WTC11 (cell line): ENCODE measurements around the gene MAGOH. TPM values are rescaled to one million over a fixed set of nuclear protein-coding genes. Genes with fewer than 3 reads are reported as not detected.

Experiments used
- ATF3 ChIP-seq: sonication (generic); formaldehyde crosslinking; conservative IDR thresholded peaks from 2 replicates; pipeline ENCODE4 v1.8.1; 2022; ENCODE audit warnings: mild to moderate bottlenecking, missing genetic modification reagents
- CBFB ChIP-seq: sonication (generic); formaldehyde crosslinking; IDR thresholded peaks from 2 replicates; pipeline ENCODE4 v1.8.1; 2022; ENCODE audit warnings: mild to moderate bottlenecking, low read depth, missing genetic modification reagents
- ELF4 ChIP-seq: sonication (generic); formaldehyde crosslinking; IDR thresholded peaks from 2 replicates; pipeline ENCODE4 v1.8.1; 2022; ENCODE audit warnings: low read depth, mild to moderate bottlenecking, moderate library complexity, missing genetic modification reagents
- ESRRA ChIP-seq: sonication (generic); formaldehyde crosslinking; IDR thresholded peaks from 2 replicates; pipeline ENCODE4 v1.8.1; 2022; ENCODE audit warnings: mild to moderate bottlenecking, missing genetic modification reagents, borderline replicate concordance
- GTF2I ChIP-seq: fragments of 250-450 bp; sonication (Bioruptor Pico); conservative IDR thresholded peaks from 2 replicates; pipeline ENCODE4 v1.4.0; 2021; ENCODE audit warnings: mild to moderate bottlenecking
- IRF2 ChIP-seq: sonication (generic); formaldehyde crosslinking; IDR thresholded peaks from 2 replicates; pipeline ENCODE4 v1.8.0; 2022; ENCODE audit warnings: low read depth, missing genetic modification reagents, borderline replicate concordance
- JUN ChIP-seq: sonication (generic); formaldehyde crosslinking; IDR thresholded peaks from 2 replicates; pipeline ENCODE4 v1.8.0; 2023; ENCODE audit warnings: mild to moderate bottlenecking, missing genetic modification reagents
- MLX ChIP-seq: sonication (generic); formaldehyde crosslinking; IDR thresholded peaks from 2 replicates; pipeline ENCODE4 v1.8.1; 2023; ENCODE audit warnings: mild to moderate bottlenecking, missing genetic modification reagents, moderate library complexity
- NFE2L1 ChIP-seq: sonication (generic); formaldehyde crosslinking; IDR thresholded peaks from 2 replicates; pipeline ENCODE4 v1.8.1; 2023; ENCODE audit warnings: missing genetic modification reagents
- OVOL2 ChIP-seq: fragments of 250-450 bp; sonication (Bioruptor Pico); IDR thresholded peaks from 2 replicates; pipeline ENCODE4 v1.9.0; 2021; ENCODE audit warnings: mild to moderate bottlenecking, borderline replicate concordance
- PRRX2 ChIP-seq: fragments of 250-450 bp; sonication (Bioruptor Pico); IDR thresholded peaks from 2 replicates; pipeline ENCODE4 v1.8.0; 2021; ENCODE audit warnings: mild to moderate bottlenecking
- RORB ChIP-seq: fragments of 250-450 bp; sonication (Bioruptor Pico); IDR thresholded peaks from 2 replicates; pipeline ENCODE4 v1.9.0; 2021; ENCODE audit warnings: mild to moderate bottlenecking
- SMAD4 ChIP-seq: sonication (generic); formaldehyde crosslinking; IDR thresholded peaks from 2 replicates; pipeline ENCODE4 v1.8.0; 2022; ENCODE audit warnings: mild to moderate bottlenecking, missing genetic modification reagents
- TCF7 ChIP-seq: sonication (generic); formaldehyde crosslinking; IDR thresholded peaks from 2 replicates; pipeline ENCODE4 v1.8.0; 2022; ENCODE audit warnings: mild to moderate bottlenecking, low read depth, missing genetic modification reagents, moderate library complexity
- TEAD1 ChIP-seq: sonication (generic); formaldehyde crosslinking; IDR thresholded peaks from 2 replicates; pipeline ENCODE4 v1.8.0; 2022; ENCODE audit warnings: mild to moderate bottlenecking, missing genetic modification reagents
- USF2 ChIP-seq: sonication (generic); formaldehyde crosslinking; IDR thresholded peaks from 2 replicates; pipeline ENCODE4 v1.8.1; 2023; ENCODE audit warnings: mild to moderate bottlenecking, missing genetic modification reagents, moderate library complexity
- ZBTB21 ChIP-seq: sonication (generic); formaldehyde crosslinking; IDR thresholded peaks from 2 replicates; pipeline ENCODE4 v1.8.1; 2023; ENCODE audit warnings: mild to moderate bottlenecking, missing genetic modification reagents, borderline replicate concordance
- ZNF219 ChIP-seq: sonication (generic); formaldehyde crosslinking; IDR thresholded peaks from 2 replicates; pipeline ENCODE4 v1.8.0; 2023; ENCODE audit warnings: missing genetic modification reagents, mild to moderate bottlenecking, borderline replicate concordance
- ZNF232 ChIP-seq: sonication (generic); formaldehyde crosslinking; IDR thresholded peaks from 2 replicates; pipeline ENCODE4 v1.8.0; 2022; ENCODE audit warnings: mild to moderate bottlenecking, missing genetic modification reagents
- ZNF423 ChIP-seq: fragments of 250-450 bp; sonication (Bioruptor Pico); IDR thresholded peaks from 2 replicates; pipeline ENCODE4 v2.1.2; 2022; ENCODE audit warnings: mild to moderate bottlenecking, moderate library complexity
- ZNF671 ChIP-seq: fragments of 250-450 bp; sonication (Bioruptor Pico); IDR thresholded peaks from 2 replicates; pipeline ENCODE4 v1.8.0; 2021; ENCODE audit warnings: mild to moderate bottlenecking
- total RNA-seq: library from RNA; stranded (reverse); gene quantifications from 3 replicates; pipeline ENCODE4 v1.2.3, GENCODE V29; 2021
- TF ChIP-seq, protein P1 (sequence below): sonication (generic); formaldehyde crosslinking; IDR thresholded peaks from 2 replicates; pipeline ENCODE4 v1.8.0; 2023; ENCODE audit warnings: mild to moderate bottlenecking, missing genetic modification reagents
- TF ChIP-seq, protein P2 (sequence below): sonication (generic); formaldehyde crosslinking; IDR thresholded peaks from 2 replicates; pipeline ENCODE4 v1.8.1; 2022; ENCODE audit warnings: missing genetic modification reagents, borderline replicate concordance
- TF ChIP-seq, protein P3 (sequence below): sonication (generic); formaldehyde crosslinking; IDR thresholded peaks from 2 replicates; pipeline ENCODE4 v1.8.1; 2023; ENCODE audit warnings: mild to moderate bottlenecking, missing genetic modification reagents, borderline replicate concordance
- TF ChIP-seq, protein P4 (sequence below): sonication (generic); formaldehyde crosslinking; IDR thresholded peaks from 2 replicates; pipeline ENCODE4 v1.8.0; 2023; ENCODE audit warnings: missing genetic modification reagents
- TF ChIP-seq, protein P5 (sequence below): sonication (generic); formaldehyde crosslinking; IDR thresholded peaks from 2 replicates; pipeline ENCODE4 v1.8.1; 2022; ENCODE audit warnings: low read depth, mild to moderate bottlenecking, moderate library complexity, missing genetic modification reagents, borderline replicate concordance

Gene MAGOH
- total RNA-seq, 1 experiment from 2014 or later: 57.8 TPM

DNA sequence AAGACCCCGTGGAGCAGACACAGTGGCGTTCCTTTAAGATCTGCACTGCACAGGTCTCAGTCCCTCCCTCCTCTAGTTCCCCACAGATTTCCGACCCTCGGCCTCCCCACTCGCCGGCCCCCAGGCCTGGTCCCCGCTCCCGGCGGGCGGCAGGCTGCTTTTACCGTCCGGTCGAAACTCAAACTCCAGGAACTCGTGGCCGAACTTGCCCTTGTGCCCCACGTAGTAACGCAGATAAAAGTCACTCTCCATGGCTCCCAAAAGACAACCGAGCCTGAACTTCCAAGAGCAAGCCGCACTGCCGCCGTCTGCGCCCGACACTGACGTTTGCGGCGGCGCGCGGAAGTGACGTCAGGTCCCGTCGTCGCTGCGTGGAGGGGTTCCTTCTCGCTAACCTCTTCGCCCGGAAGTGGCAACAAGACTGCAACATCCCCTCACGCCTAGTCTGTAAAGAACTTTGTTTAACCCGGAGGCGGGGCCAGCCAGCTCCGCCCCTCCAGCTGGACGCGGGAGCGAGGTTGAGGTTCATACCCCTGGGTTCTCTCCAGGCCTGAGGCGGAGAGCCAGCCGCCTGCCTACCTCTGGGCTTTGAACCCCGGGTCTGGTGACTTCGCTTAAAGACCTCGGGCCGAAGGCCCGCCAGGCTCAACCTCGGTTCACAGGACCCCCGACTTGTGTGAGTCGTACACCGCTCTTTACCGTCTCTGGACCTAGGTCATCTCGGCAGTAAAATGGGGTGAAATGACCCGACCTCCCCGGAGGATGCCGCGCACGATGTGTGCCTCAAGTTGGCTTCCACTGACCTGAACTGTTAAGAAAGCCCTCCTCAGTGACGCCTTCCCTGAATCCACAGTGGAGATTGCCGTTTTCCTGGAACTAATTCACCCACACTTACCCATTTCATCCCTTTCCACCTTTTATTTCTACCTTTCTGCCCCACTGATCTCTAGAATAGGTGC is at the start of gene MAGOH (continued):
- TF ChIP-seq, protein P1, sequence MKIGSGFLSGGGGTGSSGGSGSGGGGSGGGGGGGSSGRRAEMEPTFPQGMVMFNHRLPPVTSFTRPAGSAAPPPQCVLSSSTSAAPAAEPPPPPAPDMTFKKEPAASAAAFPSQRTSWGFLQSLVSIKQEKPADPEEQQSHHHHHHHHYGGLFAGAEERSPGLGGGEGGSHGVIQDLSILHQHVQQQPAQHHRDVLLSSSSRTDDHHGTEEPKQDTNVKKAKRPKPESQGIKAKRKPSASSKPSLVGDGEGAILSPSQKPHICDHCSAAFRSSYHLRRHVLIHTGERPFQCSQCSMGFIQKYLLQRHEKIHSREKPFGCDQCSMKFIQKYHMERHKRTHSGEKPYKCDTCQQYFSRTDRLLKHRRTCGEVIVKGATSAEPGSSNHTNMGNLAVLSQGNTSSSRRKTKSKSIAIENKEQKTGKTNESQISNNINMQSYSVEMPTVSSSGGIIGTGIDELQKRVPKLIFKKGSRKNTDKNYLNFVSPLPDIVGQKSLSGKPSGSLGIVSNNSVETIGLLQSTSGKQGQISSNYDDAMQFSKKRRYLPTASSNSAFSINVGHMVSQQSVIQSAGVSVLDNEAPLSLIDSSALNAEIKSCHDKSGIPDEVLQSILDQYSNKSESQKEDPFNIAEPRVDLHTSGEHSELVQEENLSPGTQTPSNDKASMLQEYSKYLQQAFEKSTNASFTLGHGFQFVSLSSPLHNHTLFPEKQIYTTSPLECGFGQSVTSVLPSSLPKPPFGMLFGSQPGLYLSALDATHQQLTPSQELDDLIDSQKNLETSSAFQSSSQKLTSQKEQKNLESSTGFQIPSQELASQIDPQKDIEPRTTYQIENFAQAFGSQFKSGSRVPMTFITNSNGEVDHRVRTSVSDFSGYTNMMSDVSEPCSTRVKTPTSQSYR (CRISPR knock-in tag): no peak; the same call in 1 of the 2 replicates
- TF ChIP-seq ELF4 (CRISPR knock-in tag) (no peak), JUN (no peak), ZNF423 (no peak), NFE2L1 (no peak; the same call in 1 of the 2 replicates), SMAD4 (CRISPR knock-in tag) (no peak), CBFB (CRISPR knock-in tag) (no peak), ZNF232 (CRISPR knock-in tag) (no peak), GTF2I (CRISPR knock-in tag) (no peak), ATF3 (CRISPR knock-in tag) (no peak), ZNF219 (CRISPR knock-in tag) (no peak), OVOL2 (no peak), MLX (CRISPR knock-in tag) (no peak), USF2 (CRISPR knock-in tag) (no peak; the same call in 1 of the 2 replicates), TCF7 (no peak), IRF2 (CRISPR knock-in tag) (no peak), RORB (CRISPR knock-in tag) (no peak), ESRRA (0 out of 2 replicates have a peak, but pooled peaks have one; percentile 28), ZNF671 (CRISPR knock-in tag) (no peak), PRRX2 (CRISPR knock-in tag) (no peak), ZBTB21 (peak; percentile 4; the same call in 1 of the 2 replicates), TEAD1 (CRISPR knock-in tag) (peak; percentile 12; the same call in 1 of the 2 replicates)
- TF ChIP-seq, protein P2, sequence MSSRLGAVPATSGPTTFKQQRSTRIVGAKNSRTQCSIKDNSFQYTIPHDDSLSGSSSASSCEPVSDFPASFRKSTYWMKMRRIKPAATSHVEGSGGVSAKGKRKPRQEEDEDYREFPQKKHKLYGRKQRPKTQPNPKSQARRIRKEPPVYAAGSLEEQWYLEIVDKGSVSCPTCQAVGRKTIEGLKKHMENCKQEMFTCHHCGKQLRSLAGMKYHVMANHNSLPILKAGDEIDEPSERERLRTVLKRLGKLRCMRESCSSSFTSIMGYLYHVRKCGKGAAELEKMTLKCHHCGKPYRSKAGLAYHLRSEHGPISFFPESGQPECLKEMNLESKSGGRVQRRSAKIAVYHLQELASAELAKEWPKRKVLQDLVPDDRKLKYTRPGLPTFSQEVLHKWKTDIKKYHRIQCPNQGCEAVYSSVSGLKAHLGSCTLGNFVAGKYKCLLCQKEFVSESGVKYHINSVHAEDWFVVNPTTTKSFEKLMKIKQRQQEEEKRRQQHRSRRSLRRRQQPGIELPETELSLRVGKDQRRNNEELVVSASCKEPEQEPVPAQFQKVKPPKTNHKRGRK (CRISPR knock-in tag): no peak
- TF ChIP-seq, protein P3, sequence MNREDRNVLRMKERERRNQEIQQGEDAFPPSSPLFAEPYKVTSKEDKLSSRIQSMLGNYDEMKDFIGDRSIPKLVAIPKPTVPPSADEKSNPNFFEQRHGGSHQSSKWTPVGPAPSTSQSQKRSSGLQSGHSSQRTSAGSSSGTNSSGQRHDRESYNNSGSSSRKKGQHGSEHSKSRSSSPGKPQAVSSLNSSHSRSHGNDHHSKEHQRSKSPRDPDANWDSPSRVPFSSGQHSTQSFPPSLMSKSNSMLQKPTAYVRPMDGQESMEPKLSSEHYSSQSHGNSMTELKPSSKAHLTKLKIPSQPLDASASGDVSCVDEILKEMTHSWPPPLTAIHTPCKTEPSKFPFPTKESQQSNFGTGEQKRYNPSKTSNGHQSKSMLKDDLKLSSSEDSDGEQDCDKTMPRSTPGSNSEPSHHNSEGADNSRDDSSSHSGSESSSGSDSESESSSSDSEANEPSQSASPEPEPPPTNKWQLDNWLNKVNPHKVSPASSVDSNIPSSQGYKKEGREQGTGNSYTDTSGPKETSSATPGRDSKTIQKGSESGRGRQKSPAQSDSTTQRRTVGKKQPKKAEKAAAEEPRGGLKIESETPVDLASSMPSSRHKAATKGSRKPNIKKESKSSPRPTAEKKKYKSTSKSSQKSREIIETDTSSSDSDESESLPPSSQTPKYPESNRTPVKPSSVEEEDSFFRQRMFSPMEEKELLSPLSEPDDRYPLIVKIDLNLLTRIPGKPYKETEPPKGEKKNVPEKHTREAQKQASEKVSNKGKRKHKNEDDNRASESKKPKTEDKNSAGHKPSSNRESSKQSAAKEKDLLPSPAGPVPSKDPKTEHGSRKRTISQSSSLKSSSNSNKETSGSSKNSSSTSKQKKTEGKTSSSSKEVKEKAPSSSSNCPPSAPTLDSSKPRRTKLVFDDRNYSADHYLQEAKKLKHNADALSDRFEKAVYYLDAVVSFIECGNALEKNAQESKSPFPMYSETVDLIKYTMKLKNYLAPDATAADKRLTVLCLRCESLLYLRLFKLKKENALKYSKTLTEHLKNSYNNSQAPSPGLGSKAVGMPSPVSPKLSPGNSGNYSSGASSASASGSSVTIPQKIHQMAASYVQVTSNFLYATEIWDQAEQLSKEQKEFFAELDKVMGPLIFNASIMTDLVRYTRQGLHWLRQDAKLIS (CRISPR knock-in tag): no peak
- TF ChIP-seq, protein P4, sequence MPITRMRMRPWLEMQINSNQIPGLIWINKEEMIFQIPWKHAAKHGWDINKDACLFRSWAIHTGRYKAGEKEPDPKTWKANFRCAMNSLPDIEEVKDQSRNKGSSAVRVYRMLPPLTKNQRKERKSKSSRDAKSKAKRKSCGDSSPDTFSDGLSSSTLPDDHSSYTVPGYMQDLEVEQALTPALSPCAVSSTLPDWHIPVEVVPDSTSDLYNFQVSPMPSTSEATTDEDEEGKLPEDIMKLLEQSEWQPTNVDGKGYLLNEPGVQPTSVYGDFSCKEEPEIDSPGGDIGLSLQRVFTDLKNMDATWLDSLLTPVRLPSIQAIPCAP: no peak
- TF ChIP-seq, protein P5, sequence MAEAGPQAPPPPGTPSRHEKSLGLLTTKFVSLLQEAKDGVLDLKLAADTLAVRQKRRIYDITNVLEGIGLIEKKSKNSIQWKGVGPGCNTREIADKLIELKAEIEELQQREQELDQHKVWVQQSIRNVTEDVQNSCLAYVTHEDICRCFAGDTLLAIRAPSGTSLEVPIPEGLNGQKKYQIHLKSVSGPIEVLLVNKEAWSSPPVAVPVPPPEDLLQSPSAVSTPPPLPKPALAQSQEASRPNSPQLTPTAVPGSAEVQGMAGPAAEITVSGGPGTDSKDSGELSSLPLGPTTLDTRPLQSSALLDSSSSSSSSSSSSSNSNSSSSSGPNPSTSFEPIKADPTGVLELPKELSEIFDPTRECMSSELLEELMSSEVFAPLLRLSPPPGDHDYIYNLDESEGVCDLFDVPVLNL (CRISPR knock-in tag): no peak
